ENCODE results near the gene SIGLEC15.
"Not testable (repeated sequence)": the region's sequence is repeated elsewhere in the genome, so short reads cannot be mapped to it uniquely, and the experiment has no call there.

Gene SIGLEC15

DNA sequence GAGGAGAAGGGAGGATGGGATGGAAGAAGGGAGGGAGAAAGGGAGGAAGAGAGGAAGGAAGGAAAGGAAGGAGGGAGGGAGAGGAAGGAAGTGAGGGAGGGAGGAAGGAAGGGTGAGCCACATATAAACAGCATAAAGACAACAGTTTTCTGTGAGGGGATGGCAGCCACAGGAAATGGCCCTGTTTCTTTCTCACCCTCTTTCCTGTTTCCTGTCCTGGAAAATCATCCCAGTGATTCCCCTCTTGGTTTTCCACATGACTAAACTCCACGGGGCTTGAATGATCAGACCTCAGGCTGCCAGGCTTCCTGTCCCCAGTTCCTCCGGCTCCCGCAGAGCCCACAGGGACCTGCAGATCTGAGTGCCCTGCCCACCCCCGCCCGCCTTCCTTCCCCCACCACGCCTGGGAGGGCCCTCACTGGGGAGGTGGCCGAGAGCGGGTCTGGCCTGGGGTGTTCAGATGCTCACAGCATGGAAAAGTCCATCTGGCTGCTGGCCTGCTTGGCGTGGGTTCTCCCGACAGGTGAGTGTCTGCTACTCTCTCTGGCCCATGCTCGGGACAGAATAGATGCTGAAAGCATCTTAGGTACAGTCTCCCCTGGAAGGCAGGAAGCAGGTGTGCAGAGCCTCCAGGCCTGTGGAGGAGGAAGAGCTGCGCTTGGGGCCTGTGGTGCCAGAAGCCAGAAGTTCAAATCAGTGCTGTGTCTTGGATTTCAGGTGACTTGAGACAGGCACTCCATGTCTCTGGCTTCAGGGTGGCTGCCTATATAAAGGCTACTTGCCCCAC, at the start of gene SIGLEC15:
Gene SIGLEC15, plus strand, starts transcription at position 418 of the 787 bp plus-strand sequence. Its CDS starts 54 bp downstream, at position 472.
- DNase-seq = no peak

GRCh38 chr18:45775743-45776142, 49.7 kb upstream of the SIGLEC15 start:
- DNase-seq = no peak

DNA sequence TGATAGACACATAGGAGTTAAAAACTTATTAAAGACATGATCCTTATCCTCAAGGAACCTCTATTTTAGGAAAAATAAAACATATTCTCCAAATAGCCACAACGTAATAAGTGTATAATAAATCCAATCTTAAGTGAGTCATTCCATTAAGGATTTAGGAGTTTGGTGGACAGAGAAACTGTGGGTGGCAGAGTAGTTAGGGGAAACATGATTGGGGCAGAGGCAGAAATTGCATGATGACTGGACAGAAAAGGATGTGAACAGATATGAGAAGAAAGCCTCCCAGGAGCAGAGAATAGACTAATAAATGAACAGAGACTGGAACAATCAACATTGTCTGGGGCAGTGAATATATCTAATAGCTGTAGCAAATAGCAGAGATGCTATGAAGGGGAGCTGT, 48.1 kb upstream of the SIGLEC15 start:
- DNase-seq = no peak

DNA sequence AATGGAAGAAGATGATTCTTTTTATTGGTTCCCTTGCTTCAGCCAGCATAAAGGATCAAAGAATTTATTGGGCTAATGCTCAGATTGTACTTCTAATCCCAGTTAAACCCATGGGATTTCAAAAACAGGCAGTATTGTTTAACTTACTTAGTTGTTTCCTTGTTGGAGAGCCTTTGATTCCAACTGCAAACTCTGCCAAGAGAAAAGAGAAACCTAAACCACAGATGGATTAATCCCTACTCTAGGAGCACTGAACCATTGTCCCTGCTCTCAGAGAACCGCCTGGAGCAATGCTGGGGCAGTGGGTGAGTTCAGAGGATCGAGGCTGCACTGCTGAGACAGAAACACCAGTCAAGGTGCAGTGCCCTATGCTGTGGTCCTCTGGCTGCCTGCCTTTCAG, 44.9 kb upstream of the SIGLEC15 start:
- DNase-seq = no peak

- no peak for DNase-seq
Observed at GRCh38 chr18:45782662-45783061, 42.8 kb upstream of the SIGLEC15 start.

- DNase-seq = no peak
Observed at GRCh38 chr18:45783097-45784075, 42.1 kb upstream of the SIGLEC15 start.

DNA sequence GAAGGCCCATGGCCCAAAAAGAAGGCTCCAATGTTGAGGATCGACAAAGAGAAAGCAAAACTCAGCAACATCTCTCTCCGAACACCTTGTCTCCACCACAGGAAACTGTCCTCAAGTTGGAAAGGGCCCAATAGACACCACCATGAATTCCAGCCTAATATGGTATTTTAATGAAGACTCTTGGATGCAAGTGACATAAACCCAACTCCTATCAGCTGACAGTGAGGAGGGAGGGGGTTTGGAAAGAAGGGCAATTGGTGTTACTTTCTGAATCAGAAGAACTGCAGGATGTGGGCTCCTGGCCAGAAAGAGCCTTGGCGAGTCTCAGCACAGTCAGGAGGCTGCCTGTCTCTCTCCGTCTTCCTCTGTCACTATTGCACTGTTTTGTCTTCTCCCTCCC, 40.3 kb upstream of the SIGLEC15 start:
- peak; percentile 19 for DNase-seq

- DNase-seq = no peak
Observed at GRCh38 chr18:45786941-45787340, 38.5 kb upstream of the SIGLEC15 start.

DNA sequence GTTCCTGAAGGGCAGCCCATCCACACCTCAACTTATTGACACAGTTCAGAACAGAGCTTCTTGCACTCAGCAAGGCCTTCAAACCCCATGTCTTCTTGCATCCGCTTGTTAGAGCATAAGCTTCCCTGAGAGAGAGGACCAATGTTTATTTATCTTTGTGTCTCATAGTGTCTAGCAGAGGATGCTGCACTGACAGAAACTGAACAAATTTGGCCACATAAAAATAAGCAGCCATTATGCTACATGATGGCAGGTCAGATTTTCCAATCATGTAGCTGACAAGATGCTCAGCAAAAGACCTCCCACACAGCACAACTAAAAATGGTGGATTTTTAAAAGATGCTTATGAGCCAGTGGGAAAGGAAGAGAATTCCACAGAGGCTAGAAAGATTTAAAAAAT, 38.1 kb upstream of the SIGLEC15 start:
- no peak for DNase-seq

- DNase-seq = no peak
Observed at GRCh38 chr18:45788861-45789260, 36.6 kb upstream of the SIGLEC15 start.

DNA sequence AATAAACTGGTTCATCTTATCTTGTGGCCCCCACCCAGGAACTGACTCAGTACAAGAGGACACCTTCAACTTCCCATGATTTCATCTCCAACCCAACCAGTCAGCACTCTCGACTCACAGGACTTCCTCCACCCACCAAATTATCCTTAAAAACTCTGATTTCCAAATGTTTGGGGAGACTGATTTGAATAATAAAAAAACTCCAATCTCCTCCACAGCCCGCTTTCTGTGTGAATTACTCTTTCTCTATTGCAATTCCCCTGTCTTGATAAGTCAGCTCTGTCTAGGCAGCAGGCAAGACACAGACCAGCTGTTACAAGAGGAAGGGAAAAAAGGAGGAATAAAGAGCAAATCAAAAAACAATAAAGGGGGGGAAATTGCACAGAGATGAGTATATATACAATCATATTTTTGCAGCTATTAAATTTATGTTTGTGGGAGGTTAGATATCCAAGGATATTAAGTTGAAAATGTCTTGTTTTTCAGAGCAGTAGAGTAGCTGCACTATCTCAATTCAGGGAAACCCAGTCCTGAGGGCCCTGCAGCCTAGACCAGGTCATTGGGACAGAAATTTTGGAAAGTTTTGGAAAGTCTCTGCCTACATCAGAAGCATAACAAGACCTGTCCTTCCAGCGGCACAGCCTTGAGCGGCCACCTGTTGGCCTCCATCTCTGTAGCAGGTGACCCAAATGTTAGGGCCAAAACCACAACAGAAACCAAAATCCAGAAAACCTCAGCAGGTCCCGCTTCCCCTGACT, 32.8 kb upstream of the SIGLEC15 start:
- no peak for DNase-seq

DNA sequence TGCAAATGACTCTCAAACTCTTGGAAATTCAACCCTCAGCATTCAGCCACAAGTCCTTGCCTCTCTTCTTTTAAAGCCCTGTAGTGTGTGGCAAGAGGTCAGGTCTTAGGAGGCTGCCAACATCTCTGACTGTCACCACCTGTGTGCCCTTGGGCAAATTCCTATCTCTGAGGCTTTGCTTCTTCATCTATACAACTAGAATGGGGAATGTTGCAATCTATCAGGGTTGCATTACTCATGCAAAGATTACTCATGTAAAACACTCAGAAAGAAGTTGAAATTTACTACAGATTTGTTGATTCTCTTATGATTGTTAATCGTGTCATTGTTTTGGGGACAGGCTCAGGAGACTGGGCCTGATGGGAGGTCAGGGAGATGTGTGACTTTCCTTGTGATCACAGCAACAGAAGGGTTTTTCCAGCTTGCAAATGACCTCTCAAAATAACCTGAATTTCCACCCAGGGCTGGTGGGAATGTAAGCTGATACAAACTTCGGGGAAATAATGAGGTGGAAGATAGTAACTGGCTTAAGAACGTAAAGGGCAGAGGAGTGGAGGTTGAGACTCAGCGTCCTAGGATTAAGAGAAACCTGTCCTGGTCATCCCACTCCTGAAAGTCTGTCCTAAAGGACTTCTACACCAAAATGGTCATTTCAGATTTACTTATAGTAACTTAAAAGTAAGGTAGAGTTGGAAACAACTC, 32.1 kb upstream of the SIGLEC15 start:
- no peak for DNase-seq

DNA sequence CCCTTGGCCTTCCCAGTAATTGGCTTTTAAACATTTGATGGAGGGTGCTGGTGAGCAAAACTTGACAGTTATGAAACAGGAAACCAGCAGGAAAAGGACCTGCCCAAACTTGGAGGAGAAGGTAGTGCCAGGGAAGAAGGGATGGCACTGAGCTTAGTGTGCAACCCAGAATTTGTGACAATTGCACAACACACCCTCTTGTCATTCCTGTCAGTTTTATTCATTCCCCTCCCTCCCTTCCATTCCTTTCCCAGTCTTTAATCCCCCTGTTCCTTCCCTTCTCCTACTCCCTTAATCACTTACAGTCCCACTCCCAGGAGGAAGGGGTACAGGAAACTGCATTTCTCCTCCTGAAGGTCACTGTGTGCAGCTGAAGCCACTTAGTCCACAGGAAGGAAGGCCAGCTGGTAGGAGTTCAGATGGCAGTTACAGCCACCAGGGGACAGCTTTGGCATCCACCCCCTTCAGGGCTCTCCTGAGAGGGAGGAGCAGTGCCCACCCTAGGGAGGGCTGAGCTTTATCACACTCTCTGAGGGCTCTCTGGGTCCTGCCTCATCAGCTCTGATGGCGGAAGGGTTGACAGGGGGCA, 24.0 kb upstream of the SIGLEC15 start:
- no peak for DNase-seq

DNA sequence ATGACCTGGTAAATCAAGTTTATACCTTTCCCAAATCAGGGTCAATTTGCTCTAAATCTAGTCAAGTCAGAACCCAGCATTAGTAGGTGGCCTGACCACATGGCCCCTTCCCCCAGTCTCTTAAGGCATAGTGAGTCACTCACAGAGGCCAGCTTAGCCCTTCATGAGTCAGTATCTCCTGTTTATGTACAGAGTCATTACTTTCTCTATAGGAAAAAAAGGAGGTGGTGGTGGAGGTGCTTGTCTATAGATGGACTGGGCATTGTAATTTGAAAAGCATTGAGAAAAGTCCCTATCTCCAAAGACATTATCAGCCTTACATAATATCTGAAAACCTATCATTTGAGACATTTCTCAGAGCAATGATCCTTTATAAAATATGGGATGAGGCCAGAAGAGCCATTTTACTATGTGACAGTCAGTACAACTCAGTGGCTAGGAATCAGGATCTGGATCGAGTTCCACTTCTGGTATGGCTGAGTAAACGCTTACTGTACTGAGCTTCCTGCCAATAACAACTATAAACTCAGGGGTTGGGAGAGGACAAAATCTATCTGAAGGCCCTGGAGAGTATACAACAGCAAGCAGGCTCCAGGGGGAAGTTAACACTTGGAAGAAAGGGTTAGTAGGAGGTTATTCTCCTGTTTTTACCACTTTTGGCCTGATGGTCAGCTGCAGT, 22.5 kb upstream of the SIGLEC15 start:
- no peak for DNase-seq

DNA sequence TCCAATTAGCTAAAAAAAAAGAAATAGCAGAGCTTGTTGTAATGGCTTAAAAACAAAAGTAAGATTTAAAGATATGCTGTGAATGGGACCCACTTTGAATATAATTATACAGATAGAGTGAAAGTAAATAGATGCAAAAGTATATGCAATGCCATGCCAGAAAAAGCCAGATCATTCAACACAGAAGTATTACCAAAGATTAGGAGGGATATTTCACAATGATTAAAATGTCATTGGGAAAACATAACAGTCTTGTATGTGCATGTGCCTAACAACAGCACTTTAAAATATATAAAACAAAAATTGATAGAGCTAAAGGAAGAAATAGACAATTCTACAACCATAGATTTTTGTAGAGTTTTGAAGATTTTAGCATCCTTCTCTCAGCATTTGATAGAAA, 19.9 kb upstream of the SIGLEC15 start:
- no peak for DNase-seq

GRCh38 chr18:45806226-45806625, 19.2 kb upstream of the SIGLEC15 start:
- DNase-seq = no peak

DNA sequence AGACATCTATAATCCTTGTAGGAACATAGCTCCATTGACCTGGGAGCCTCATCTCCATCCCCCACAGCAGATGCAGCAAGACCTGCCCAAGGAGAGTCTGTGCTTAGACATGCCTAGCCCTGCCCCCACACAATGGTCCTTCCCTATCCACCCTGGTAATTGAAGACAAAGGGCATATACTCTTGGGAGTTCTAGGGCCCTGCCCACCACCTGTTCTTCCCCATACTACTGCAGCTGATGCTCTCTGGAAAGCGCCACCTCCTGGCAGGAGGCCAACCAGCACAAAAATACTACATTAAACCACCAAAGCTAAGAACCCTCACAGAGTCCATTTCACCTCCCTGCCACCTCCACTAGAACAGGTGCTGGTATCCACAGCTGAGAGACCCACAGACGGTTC, 18.3 kb upstream of the SIGLEC15 start:
- peak; percentile 24 for DNase-seq

DNA sequence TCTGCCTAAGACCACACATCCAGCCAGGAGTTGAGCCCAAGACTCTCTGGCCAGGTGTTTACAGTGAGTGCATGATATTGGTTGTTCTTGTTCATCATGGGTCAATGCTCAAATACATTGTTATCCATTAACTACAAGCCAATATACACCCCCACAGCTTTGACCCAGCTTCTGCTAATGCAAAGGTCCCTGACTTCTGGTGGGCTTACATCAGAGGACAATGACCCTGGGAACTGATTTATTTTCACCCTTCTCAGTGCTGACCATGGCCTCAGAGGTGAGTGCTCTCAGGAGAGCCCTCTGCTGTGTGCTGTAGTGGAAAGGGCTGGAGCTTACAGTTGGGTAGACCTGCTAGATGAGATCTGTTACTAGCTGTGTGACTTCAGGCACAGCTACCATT, 10.7 kb upstream of the SIGLEC15 start:
- DNase-seq = not testable (repeated sequence)

DNA sequence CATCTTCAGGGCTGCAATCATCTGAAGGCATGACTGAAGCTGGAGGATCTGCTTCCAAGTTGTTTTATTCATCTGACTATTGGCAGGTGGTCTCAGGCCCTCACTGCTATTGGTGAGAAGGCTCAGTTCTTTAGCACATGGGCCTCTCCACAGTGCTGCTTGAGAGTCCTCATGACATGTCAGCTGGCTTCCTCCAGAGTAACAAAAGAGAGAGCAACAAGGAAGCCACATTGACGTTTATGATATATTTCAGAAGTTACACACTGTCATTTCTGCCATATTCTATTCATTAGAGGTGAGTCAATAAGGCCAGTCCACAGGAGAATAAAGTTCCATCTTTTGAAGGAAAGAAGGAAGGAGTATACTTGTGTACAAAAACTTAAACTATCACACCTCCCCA, 7.9 kb upstream of the SIGLEC15 start:
- DNase-seq = no peak

DNA sequence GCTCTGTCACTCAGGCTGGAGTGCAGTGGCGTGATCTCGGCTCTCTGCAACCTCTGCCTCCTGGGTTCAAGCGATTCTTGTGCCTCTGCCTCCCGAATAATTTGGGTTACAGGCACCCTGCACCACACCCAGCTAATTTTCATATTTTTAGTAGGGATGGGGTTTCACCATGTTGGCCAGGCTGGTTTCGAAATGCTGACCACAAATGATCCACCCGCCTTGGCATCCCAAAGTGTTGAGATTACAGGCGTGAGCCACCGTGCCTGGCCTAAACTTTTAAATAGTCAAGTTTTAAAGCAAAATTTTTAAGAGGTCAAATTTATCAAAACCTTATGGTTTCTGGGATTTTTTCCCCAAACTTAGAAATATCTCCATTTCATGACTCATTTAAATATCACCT, 6.7 kb upstream of the SIGLEC15 start:
- DNase-seq = not testable (repeated sequence)

DNA sequence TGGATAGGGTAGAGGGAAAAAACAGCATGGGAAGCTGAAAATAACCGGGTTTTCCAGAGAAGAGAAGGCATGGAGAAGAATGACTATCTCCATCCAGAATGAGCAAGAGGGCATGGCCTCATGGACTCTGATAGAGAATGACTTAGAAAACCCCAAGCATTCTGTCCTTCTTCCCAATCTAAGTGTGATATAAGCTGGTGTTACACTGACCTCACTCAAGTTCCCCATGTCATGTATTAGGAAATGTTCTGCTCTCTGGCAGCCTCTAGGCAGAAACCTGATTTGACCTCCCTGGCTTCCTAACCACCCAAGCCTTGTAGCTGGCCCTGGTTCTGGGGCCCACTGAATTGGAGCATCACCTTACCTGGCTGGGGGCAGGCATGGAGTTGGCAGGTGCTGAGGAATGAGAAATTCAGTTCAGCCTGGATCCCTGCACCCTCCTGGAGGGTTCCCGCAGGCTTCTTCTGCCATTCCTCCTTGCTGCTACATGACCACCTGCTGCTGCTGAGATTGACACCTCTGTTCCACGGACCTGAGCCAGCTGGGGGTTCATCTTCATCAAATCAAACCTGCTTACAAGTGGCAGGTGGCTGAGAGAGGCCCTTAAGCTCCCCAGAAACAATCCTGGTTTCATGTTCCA, 5.2 kb upstream of the SIGLEC15 start:
- DNase-seq = no peak

Data from CD4-positive, alpha-beta T cell treated with Interleukin-12 subunit alpha and Interleukin-12 subunit beta, for 1 hour (primary cell).